HG03469 (cell line): ENCODE measurements around the gene NCKAP5L.
"Not testable (repeated sequence)": the region's sequence is repeated elsewhere in the genome, so short reads cannot be mapped to it uniquely, and the experiment has no call there.

Experiments
- ATAC-seq: cut with Tn5 transposase; IDR thresholded peaks from one replicate; pipeline ENCODE4 v1.9.1; 2021; ENCODE audit warnings: mild to moderate bottlenecking, moderate library complexity, moderate number of reproducible peaks; ENCODE audit not compliant: unreplicated experiment

Gene NCKAP5L

DNA sequence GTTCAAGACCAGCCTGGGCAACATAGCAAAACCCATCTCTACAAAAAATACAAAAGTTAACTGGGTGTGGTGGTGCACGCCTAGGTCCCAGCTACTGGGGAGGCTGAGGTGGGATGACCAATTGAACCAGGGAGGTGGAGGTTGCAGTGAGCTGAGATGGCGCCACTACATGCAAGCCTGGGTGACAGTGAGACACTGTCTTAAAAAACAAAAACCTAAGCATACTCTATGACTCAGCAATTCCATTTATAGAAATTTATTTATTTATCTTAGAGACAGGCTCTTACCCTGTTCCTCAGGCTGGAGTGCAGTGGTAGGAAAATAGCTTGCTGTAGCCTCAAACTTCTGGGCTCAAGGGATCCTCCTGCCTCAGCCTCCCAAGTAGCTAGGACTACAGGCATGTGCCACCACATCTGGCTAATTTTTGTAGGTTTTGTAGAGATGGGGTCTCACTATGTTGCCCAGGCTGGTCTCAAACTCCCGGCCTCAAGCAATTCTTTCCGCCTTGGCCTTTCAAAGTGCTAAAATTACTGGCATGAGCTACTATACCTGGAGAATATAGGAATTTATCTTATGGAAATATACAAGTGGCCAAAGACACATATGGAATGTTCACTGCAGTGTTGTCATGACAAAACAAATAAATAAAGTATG lies 43.3 kb downstream of the NCKAP5L start:
- no peak for ATAC-seq

DNA sequence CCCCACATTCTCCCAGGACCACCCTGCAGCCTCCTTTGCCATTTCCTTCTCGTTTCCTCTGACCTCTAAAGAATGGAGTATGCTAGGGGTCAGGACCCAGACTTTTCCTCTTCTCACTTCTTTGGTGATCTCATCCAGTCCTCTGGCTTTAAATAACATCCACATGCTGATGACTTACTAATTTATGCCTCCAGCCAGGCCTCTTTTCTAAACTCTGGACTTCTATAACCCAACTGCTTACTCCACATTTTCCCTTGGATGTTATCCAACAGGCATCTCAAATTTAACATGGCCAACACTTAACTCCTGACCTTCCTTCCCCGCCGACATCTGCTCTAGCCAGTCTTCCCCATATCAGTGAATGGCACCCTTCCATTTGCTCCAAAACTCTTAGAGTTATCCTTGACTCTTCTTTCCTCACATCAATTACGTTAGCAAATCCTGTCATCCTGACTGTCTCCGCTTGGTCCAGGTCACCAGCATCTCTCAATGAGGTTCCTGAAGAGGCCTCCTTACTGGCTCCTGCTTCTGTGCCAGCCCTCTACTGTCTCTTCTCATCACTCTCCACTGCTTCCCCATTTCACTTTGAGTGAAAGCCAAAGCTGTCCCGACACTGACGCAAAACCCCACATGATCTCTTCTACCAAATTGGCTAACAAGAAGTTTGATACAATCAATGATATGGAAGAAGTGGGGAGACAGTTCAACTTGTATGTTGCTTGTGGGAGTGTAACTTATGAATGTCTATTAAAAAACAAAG lies 44.1 kb downstream of the NCKAP5L start:
- no peak for ATAC-seq

DNA sequence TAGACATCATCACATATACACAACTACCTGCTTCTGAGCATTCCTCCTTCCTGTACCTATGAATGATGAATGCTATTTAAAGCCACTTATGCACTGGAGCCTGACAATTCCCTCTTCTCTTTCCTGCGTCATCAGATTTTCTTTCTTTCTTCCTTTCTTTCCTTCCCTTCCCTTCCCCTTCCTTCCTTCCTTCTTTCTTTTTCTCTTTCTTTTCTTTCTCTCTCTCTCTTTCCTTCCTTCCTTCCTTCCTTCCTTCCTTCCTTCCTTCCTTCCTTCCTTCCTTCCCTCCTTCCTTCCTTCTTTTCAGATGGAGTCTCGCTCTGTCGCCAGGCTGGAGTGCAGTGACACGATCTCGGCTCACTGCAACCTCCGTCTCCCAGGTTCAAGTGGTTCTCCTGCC lies 47.3 kb downstream of the NCKAP5L start:
- not testable (repeated sequence) for ATAC-seq

DNA sequence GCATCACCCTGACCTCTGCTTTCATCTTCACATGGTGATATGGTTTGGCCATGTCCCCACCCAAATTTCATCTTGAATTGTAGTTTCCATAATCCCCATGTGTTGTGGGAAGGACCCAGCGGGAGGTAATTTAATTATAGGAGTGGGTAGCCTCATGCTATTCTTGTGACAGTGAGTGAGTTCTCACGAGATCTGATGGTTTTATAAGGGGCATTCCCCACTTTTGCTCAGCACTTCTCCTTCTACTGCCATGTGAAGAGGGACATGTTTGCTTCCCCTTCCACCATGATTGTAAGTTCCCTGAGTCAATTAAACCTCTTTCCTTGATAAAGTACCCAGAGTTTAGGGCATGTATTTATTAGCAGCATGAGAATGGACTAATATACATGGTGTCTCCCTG lies 48.6 kb downstream of the NCKAP5L start:
- no peak for ATAC-seq

DNA sequence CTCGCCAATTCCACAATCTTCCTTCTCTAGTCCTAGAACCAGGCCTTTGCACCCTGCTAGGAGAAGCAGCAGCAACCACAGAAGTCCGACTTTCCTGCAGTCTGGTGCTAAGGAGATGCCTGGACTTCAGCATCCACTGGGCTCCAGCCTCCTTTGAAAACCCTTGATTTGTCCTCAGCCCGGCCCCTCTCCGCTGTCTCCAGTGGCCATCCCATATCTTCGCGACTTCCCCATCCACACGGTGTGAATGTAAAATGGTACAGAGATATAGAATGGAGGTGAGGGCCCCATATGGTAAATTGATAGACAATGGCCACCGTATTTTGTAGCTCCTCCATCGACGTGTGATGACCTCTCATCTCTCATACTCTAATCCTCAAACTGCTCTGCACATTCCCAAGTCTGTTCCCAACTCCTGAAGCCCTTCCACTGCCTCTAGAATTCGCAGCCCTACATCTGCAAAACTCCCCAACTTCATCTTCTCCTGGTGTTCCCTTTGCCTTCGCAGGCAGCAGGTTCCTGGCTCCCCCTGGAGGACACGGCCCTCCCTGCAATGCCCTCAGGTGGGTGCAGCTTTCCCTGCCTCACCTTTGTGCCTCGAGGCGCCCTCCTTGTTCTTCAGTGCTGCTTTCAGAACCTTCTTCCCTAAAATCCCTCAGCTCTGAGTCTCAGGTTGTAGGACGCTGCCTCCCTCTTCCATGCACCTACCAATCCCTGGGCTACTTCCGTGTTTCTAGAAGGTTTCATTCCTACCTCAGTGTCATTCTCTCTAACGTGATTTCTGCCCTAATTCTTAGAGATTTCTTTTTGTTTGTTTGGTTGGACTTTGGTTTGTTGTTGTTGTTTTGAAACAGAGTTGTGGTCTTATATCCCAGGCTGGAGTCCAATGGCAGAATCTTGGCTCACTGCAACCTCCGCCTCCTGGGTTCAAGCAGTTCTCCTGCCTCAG lies 50.1 kb downstream of the NCKAP5L start:
- no peak for ATAC-seq

DNA sequence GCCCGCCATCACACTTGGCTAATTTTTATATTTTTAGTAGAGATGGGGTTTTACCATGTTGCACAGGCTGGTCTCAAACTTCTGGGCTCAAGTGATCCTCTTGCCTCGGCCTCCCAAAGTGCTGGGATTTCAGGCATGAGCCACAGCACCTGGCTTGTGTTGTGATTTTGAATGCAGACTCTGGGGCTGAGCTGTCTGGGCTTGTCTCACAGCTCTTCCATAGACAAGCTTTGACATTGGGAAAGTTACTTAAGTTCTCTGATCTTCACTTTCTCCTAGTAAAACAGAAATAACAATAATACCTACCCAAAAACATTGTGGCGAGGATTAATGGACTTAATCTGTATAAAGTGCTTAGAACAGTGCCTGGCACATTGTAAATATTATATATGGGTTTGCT lies 50.9 kb downstream of the NCKAP5L start:
- ATAC-seq: no peak

DNA sequence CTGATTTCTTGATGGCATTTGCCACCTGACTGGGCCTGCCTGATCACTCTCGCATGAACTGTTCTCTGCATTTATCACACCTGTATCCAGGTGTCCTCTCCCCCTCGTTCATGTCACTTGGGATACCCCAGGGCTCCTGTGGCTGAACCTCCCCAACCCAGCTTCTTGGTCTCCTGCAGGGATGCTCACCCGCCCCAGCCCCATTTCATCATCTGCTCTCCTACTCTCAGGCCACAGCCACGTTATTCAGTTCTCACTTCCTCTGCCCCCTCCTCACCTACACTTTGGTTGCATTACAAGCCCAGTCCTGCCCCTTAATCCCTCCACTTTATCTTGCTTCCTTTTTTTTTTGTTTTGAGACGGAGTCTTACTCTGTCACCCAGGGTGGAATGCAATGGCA lies 51.4 kb downstream of the NCKAP5L start:
- no peak for ATAC-seq

DNA sequence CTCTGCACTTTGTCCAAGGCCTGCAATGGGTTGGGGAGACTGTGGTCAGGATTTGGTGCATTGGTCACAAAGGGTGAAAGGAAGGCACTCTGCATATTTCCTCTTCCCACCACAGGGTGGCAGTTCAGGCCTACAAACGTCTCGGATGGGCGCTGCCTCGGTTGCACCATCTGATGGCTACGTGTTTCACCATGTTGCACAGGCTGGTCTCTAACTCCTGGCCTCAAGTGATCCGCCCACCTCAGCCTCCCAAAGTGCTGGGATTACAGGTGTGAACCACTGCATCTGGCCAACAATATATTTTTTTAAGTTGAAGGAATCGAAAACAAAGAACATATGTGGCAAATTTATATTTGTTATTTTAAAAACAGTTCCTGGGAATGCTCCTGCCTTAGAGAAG lies 51.8 kb downstream of the NCKAP5L start:
- ATAC-seq: no peak

DNA sequence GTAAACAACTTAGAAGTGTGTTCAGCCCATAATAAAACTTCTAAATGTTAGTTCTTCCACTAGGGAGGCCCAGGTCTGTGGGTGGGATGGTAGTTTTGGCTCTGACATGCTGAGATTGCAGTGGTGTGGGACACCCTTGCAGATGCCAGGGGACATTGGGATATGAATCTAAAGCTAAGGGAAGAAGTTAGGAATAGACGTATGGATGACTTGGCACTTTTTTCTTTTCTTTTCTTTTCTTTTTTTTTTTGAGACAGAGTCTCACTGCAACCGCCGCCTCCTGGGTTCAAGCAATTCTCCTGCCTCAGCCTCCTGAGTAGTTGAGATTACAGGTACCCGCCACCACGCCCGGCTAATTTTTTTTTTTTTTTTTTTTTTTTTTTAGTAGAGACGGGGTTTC lies 55.1 kb downstream of the NCKAP5L start:
- ATAC-seq: not testable (repeated sequence)

DNA sequence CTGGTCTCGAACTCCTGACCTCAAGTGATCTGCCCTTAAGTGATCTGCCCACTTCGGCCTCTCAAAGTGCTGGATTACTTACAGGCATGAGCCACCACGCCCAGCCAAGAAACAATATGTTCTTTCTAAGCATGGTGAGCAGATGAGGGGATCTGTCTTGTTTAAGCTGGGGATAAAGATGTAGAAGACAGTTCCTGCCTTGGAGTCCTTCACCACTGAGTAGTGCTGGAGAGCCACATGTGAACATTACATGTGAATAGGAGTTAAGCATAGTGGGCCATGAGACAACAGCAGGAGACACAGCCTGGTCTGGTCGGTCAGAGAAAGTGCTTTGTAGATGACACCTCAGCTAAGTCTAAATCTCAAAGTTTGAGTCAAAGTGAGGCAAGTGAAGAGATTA lies 60.9 kb downstream of the NCKAP5L start:
- ATAC-seq: no peak

DNA sequence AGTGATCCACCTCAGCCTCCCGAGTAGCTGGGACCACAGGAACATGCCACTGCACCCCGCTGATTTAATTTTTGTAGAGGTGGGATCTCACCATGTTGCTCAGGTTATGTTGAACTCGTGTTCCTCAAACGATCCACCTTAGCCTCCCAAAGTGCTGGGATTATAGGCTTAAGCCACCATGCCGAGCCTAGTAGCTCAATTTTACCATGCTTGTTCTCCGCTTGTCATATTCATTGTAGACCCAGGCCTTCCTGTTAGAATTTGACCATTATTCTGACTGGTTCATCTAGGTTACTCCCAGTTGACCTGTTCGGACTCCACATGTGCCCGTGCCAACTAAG lies 62.1 kb downstream of the NCKAP5L start:
- no peak for ATAC-seq

DNA sequence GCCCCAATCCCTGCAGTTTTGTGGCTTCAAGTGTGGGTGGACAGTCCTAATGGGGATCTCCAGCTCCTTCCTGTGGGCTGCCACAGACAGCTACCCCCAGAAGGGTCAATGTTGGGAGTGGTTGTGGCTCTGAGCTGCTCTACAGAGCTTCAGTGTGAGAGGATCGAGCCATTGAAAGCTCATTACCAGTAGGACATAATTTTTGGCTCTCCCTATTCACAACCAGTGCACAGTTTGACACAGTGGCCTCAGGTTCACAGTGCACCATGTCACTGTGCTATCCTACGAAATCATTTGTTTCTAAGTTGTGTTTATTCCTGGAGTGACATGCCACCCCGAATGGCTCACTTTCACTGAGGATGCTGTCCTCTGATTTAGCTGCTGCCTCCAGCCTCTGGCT lies 64.1 kb downstream of the NCKAP5L start:
- ATAC-seq: no peak

DNA sequence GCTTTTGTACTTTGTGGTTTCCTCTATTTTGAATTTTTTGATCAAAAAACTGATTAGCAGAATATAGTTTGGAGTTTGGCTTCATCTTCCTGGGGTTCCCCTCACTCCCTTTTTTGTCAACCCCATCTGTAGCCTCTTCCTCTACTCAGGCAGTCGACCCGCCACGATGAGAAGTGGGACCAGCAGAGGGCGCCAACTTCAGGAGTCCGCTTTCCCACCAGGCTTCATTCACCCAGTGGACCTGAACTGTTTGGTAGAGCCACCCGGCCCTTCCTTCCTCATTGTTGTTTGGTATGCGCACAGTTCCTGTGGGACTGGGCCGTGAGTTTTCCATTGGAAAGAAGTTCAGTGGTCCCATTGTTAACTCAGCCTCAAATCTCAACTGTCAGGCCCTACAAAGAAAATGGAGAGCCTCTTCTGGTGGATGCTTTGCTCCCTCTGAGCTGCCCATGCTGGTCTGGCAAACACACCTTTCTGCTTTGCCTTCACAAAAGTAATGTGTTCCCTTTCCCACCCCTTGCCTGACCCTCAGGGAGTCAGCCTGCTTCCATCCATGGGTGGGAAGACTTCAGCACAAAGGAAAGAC lies 65.1 kb downstream of the NCKAP5L start:
- ATAC-seq: no peak

DNA sequence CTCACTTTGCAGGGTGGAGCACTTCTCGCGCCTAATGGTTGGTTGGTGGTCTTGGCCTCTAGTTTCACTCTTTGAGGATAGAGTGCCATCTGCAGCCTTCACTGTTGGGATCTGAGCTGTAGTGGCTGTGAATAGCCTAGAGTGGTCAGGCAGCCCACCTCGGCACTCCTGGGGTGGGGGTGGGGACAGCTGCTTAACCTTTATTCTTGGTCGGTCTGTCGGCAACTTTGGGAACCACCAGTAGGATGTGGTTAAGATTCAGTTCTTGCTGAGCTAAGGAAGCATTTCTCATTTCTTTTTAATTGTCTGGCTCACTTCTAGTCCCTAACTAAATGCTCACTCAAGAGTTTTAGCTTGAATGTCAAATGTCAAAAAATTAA lies 65.8 kb downstream of the NCKAP5L start:
- no peak for ATAC-seq

DNA sequence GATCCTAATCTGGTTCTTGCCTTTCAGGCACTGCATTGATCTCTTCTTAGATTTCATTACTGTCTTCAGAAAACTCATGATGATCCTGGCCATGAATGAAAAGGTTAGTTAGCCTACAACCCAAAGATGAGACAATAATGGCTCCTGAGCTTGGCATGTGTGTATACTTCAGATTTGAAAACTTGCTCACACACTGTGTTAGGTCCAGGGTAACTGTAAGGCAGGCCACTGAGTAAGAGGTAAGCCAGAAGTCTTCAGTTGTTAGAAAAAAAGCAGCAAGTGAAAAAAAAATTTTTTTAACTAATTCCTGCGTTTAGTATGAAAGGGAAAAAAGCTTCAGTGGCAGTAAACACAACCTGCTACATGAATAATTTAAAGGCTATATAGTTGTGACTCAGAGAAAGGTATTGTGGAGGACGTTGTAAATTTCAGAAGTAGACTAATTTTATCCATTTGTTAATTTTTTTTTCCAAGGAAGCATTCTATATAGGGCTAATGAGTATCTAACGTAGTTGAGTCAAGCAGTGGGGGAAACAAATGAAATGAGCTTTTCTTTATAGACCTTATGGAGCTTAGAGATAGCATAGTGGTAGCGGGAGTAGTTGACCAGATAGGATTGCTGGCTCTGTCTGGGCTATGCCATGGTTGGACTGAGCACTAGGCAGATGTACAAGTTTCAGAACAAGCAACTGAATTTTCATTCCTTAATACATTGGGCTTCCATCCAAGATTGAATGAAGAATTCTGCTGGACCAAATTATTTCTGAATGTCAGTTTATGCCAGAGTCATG lies 66.3 kb downstream of the NCKAP5L start:
- no peak for ATAC-seq

DNA sequence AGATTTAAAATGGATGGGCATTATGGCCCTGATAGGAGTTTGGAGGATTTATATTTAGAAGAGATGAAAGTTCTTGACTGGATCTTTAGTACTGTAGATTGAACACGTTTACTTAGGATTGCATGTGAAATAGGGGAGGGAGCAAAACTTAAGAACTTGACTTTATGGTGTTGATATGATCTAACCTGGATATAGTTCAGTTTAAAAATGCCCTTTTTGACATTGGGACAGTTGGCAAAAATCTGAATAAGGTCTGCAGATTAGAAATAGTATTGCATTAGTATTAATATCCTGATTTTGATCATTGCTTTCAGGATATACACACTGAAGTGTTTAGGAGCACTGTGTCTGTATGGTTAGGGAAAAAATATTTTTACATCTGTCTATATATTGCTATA lies 77.2 kb downstream of the NCKAP5L start:
- no peak for ATAC-seq

DNA sequence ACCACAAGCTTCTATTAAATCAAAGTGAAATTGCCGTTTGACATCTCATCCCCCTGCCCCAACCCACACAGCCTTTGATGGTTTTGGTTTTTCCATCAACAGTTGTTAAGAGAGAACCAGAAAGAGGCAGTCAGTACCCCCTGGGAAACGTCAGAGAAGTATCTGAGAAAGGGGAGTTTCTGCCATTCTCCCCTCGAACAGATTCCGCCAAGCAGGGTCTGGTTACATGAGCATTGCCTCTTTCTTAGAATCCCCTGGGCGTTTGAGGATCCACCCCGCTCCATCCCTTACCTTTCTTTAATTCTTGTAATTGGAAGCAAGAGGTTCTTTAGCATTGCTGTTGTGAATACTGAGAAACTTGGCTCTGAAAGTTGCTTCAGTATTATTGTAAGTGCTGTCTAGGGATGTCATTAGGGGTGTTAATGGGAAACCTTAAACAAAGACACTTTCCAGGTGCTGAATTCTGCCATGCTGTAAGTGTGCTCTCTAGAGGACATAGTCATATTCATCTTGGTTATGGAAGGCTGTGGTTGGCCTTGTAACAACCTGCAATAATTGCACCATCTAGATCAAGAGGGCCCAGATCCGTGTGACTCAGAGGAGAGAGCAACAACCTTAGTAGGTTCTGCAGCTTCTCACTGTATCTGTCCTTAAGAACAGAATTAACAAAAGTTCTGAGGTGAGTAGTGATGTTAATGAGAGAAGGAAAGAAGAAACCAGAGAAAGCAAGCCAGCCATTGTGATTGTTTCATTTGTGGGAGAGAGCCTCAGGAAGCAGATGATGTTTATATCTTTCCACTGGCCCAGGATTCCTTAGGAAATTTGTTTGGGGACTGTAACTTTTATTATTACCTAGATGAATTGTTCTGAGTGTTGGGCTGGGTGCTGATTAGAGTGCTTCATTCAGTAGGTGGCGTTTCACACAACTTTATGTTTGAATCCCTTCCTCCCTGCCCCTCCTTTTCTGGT lies 77.9 kb downstream of the NCKAP5L start:
- no peak for ATAC-seq

DNA sequence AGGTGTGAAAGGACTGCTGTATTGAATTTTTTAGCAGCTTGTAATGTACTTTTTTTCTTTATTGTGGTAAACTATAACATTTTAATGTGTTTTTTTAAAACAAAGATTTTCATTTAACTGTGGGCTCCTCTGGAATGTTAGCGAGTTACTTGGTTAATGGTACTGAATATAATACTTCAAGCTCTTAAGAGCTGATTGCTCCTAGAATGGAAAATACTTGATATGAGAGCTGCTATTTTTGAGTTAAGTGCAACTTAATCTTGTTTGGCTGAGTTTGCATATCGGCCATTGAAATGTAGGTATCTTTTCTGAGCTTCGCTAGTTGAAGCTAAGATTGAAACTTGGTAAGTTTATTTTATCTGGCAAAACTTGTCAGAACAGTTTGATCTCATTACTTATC lies 79.4 kb downstream of the NCKAP5L start:
- ATAC-seq: no peak

DNA sequence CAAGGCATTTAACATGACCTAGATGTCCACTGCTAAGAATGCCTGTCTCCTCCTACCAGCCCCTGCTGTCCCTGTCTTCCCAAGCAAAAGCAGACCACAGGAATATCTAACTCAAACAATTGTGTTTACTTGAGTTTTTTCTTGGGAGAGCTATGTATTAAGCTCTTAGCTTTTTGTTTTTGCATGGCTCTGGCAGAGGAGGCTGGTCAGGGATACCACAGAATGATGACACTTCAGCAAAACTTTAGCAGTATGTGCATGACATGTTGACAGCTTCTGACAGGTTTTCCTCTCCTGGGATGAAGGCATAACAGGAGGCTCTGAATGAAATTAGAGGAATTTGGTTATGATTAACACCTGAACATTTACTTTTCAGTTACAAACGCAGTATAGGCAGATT lies 79.9 kb downstream of the NCKAP5L start:
- no peak for ATAC-seq
